DOHH2 (cell line): ENCODE measurements around the gene BOK.

Experiments
- H3F3A ChIP-seq: fragments of 200-600 bp; sonication (generic), shearing (Covaris generic); 2 replicates; pipeline ENCODE4 v1.6.0; 2016; ENCODE audit warnings: antibody characterized with exemption, mild to moderate bottlenecking; ENCODE audit not compliant: control insufficient read depth, insufficient read depth
- H3K27ac ChIP-seq: fragments of 200-600 bp; sonication (generic); 2 replicates; pipeline ENCODE4 v1.5.1; 2014; ENCODE audit warnings: low read depth, mild to moderate bottlenecking, low read length, moderate library complexity
- H3K27me3 ChIP-seq: fragments of 200-600 bp; sonication (generic); 2 replicates; pipeline ENCODE4 v1.6.1; 2014; ENCODE audit warnings: mild to moderate bottlenecking, low read length, mixed read lengths; ENCODE audit not compliant: control insufficient read depth
- H3K36me3 ChIP-seq: fragments of 200-600 bp; sonication (generic); 2 replicates; pipeline ENCODE4 v1.6.1; 2014; ENCODE audit warnings: mild to moderate bottlenecking, low read length, moderate library complexity, mixed read lengths; ENCODE audit not compliant: control insufficient read depth
- H3K4me1 ChIP-seq: fragments of 200-600 bp; sonication (generic); 2 replicates; pipeline ENCODE4 v1.6.1; 2014; ENCODE audit warnings: mild to moderate bottlenecking, low read length, mixed read lengths; ENCODE audit not compliant: control insufficient read depth
- H3K4me2 ChIP-seq: fragments of 200-600 bp; sonication (generic); 2 replicates; pipeline ENCODE4 v1.6.0; 2014; ENCODE audit warnings: mild to moderate bottlenecking, low read length, moderate library complexity
- H3K4me3 ChIP-seq: fragments of 200-600 bp; sonication (generic); 2 replicates; pipeline ENCODE4 v1.5.1; 2014; ENCODE audit warnings: mild to moderate bottlenecking, low read length, mixed read lengths
- H3K79me2 ChIP-seq: fragments of 200-600 bp; sonication (generic); 2 replicates; pipeline ENCODE4 v1.6.1; 2014; ENCODE audit warnings: mild to moderate bottlenecking, low read length, mixed read lengths; ENCODE audit not compliant: control insufficient read depth
- H3K9me2 ChIP-seq: fragments of 200-600 bp; sonication (generic); replicated peaks from 2 replicates; pipeline ENCODE4 v1.6.1; 2014; ENCODE audit warnings: mild to moderate bottlenecking, low read length, mixed read lengths; ENCODE audit not compliant: control insufficient read depth
- H3K9me3 ChIP-seq: fragments of 200-600 bp; sonication (generic); 2 replicates; pipeline ENCODE4 v1.6.1; 2014; ENCODE audit warnings: antibody characterized with exemption, low read length, mixed read lengths; ENCODE audit not compliant: control insufficient read depth, insufficient read depth
- H4K20me1 ChIP-seq: fragments of 200-600 bp; sonication (generic); 2 replicates; pipeline ENCODE4 v1.6.0; 2014; ENCODE audit warnings: low read depth, mild to moderate bottlenecking, antibody characterized with exemption, low read length, moderate library complexity; ENCODE audit not compliant: control insufficient read depth, insufficient read depth
- EZH2phosphoT487 ChIP-seq: fragments of 200-600 bp; sonication (generic); IDR thresholded peaks from 2 replicates; pipeline ENCODE4 v1.6.1; 2017; ENCODE audit warnings: borderline replicate concordance, mild to moderate bottlenecking, antibody characterized with exemption, low read length, moderate library complexity, mixed read lengths
- TF ChIP-seq, protein P1 (sequence below): fragments of 200-600 bp; sonication (generic); IDR thresholded peaks from one replicate; pipeline ENCODE4 v1.5.1; 2014; ENCODE audit warnings: antibody characterized with exemption, mild to moderate bottlenecking, low read depth, low read length; ENCODE audit not compliant: poor library complexity, severe bottlenecking

The BOK gene

DNA sequence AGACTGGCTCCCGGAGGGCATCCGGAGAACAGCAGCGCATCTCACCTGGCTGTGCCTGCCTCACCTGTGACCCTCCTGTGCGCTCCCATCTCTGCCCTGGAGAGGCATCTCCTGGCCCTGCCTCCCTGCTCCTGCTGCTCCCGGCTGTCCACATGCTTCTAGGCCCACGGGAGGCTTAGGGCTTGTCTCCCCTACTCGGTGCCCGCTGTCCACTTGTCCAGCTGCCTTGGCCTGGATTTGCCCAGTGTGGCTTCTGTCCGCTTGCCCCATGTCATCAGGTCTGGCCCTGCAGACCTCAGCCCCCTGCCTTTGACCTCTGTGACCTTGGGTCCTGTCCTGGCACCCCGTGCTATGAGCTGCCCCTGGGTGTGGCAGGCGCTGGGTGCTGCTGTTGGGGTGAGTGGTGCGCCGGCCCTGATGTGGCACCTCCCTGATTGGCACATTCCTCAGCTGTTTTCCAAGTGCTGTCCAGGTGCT, 4.5 kb downstream of the BOK start:
- Histone ChIP-seq H3K4me1 (no peaks in the 10 kb centered on the region), H4K20me1 (no peaks in the 10 kb centered on the region), H3K4me3 (no peak overlapping the region), H3K4me2 (no peak overlapping the region), H3K27ac (no peak overlapping the region), H3K9me3 (no peaks in the 10 kb centered on the region), H3K79me2 (no peaks in the 10 kb centered on the region), H3K9me2 (no peaks in the 10 kb centered on the region), H3K36me3 (no peaks in the 10 kb centered on the region), H3K27me3 (no peaks in the 10 kb centered on the region), H3F3A (no peaks in the 10 kb centered on the region)
- no peak for TF ChIP-seq EZH2phosphoT487
- TF ChIP-seq, protein P1, sequence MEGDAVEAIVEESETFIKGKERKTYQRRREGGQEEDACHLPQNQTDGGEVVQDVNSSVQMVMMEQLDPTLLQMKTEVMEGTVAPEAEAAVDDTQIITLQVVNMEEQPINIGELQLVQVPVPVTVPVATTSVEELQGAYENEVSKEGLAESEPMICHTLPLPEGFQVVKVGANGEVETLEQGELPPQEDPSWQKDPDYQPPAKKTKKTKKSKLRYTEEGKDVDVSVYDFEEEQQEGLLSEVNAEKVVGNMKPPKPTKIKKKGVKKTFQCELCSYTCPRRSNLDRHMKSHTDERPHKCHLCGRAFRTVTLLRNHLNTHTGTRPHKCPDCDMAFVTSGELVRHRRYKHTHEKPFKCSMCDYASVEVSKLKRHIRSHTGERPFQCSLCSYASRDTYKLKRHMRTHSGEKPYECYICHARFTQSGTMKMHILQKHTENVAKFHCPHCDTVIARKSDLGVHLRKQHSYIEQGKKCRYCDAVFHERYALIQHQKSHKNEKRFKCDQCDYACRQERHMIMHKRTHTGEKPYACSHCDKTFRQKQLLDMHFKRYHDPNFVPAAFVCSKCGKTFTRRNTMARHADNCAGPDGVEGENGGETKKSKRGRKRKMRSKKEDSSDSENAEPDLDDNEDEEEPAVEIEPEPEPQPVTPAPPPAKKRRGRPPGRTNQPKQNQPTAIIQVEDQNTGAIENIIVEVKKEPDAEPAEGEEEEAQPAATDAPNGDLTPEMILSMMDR = no peak

DNA sequence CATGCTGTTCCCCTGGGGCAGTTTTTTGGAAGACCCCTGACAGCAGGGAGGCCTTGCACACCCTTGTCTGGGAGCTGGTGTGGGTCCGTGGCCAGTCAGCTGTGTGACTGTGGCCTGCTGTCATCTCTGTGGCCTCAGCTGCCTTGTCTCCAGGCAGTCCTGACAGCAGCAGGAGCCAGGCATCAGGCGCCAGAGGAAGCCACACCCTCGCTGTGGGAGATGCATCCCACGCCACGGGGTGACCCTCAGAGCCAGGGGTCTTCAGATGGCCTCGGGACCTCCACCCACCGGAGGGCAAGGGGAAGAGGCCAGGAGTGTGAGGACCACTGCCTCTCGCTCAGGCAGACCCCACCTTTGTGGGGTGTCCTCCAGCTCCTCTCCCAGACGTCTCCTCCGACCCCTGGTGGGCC, 5.0 kb downstream of the BOK start:
- no peak overlapping the region for H3K4me2 ChIP-seq
- TF ChIP-seq EZH2phosphoT487 = no peak
- TF ChIP-seq, protein P1 = no peak
- no peaks in the 10 kb centered on the region for H3K4me1 ChIP-seq
- H3K9me2 ChIP-seq = no peaks in the 10 kb centered on the region
- no peak overlapping the region for H3K4me3 ChIP-seq
- H3K27me3 ChIP-seq = no peaks in the 10 kb centered on the region
- H3K36me3 ChIP-seq = no peaks in the 10 kb centered on the region
- H3K79me2 ChIP-seq = no peaks in the 10 kb centered on the region
- H3F3A ChIP-seq = no peaks in the 10 kb centered on the region
- no peaks in the 10 kb centered on the region for H4K20me1 ChIP-seq
- no peaks in the 10 kb centered on the region for H3K9me3 ChIP-seq
- H3K27ac ChIP-seq = no peak overlapping the region

DNA sequence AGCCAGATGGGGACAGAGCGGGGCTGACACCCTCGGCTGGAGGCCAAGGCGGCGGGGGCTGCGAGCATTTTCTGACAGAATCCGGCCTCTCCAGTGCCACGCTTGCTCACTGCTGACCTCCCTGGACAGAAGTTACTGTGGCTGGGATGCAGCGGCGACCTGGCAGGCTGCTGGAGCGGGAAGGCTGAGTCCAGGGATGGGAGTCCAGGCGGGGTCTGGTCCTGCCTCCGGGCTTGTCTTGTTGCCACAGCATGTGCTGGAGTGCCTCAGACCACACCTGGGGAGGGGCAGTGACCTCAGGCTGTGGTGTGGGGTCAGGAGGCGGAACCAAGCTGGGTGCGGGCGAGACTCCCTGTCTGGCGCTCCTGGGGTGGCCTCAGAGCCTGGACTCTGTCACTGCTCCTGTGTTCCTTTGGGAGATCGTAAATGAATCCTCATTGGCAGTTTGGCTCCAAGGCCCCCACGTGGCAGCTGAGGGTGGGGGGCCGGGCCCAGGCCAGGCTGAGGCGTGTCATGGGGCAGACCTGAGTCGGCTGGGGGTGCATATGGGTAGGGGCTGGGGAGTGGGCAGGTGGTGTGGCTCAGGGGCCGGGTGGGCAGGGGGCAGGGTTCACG, 5.5 kb downstream of the BOK start:
- Histone ChIP-seq H3K27me3 (no peaks in the 10 kb centered on the region), H3K4me1 (no peaks in the 10 kb centered on the region), H3K4me3 (no peak overlapping the region), H3K27ac (no peak overlapping the region), H3K9me3 (no peaks in the 10 kb centered on the region), H3K36me3 (no peaks in the 10 kb centered on the region), H3F3A (no peaks in the 10 kb centered on the region), H3K9me2 (no peaks in the 10 kb centered on the region), H3K4me2 (no peak overlapping the region), H4K20me1 (no peaks in the 10 kb centered on the region), H3K79me2 (no peaks in the 10 kb centered on the region)
- TF ChIP-seq, protein P1 = no peak
- TF ChIP-seq EZH2phosphoT487 = no peak
